Hepatocyte (in vitro differentiated cells): ENCODE data around the gene KCNA4. TPM values are rescaled to one million over a fixed set of nuclear protein-coding genes. Genes with fewer than 3 reads are reported as not detected.
A peak's percentile ranks its signal among the peaks of the same experiment; 100 is the strongest.

Source experiments
- DNase-seq: peaks from one replicate; pipeline ENCODE4 v3.0.0-alpha.2; 2016; ENCODE audit warnings: low spot score
- H2AFZ ChIP-seq: fragments of 200-600 bp; sonication (generic); 2 replicates; pipeline ENCODE4 v1.6.0; 2016; ENCODE audit warnings: antibody characterized with exemption, mild to moderate bottlenecking
- H3K27ac ChIP-seq: fragments of 200-600 bp; sonication (generic); 2 replicates; pipeline ENCODE4 v1.5.1; 2016; ENCODE audit warnings: mild to moderate bottlenecking
- H3K27me3 ChIP-seq: fragments of 200-600 bp; sonication (generic); 2 replicates; pipeline ENCODE4 v1.6.1; 2016
- H3K36me3 ChIP-seq: fragments of 200-600 bp; sonication (generic); replicated peaks from 2 replicates; pipeline ENCODE4 v1.5.1; 2016; ENCODE audit warnings: low read depth; ENCODE audit not compliant: insufficient read depth
- H3K4me1 ChIP-seq: fragments of 200-600 bp; sonication (generic); 2 replicates; pipeline ENCODE4 v1.5.1; 2016; ENCODE audit warnings: mild to moderate bottlenecking, moderate library complexity; ENCODE audit not compliant: insufficient read depth
- H3K4me2 ChIP-seq: fragments of 200-600 bp; sonication (generic); 2 replicates; pipeline ENCODE4 v1.6.0; 2016
- H3K4me3 ChIP-seq: fragments of 200-600 bp; sonication (generic); 2 replicates; pipeline ENCODE4 v1.5.1; 2016; ENCODE audit warnings: mild to moderate bottlenecking
- H3K79me2 ChIP-seq: fragments of 200-600 bp; sonication (generic); 2 replicates; pipeline ENCODE4 v1.6.0; 2017; ENCODE audit warnings: mild to moderate bottlenecking
- H3K9me2 ChIP-seq: fragments of 200-600 bp; sonication (generic); replicated peaks from 2 replicates; pipeline ENCODE4 v1.6.0; 2017; ENCODE audit warnings: mild to moderate bottlenecking; ENCODE audit not compliant: insufficient read depth
- H3K9me3 ChIP-seq: fragments of 200-600 bp; sonication (generic); 2 replicates; pipeline ENCODE4 v1.5.1; 2016; ENCODE audit warnings: low read depth, mild to moderate bottlenecking
- H4K20me1 ChIP-seq: fragments of 200-600 bp; sonication (generic); 2 replicates; pipeline ENCODE4 v1.6.0; 2016; ENCODE audit warnings: mild to moderate bottlenecking; ENCODE audit not compliant: insufficient read depth, poor library complexity, severe bottlenecking
- EZH2 ChIP-seq: fragments of 200-600 bp; sonication (generic); IDR thresholded peaks from 2 replicates; pipeline ENCODE4 v1.6.1; 2016; ENCODE audit warnings: antibody characterized with exemption, mild to moderate bottlenecking, borderline replicate concordance
- EZH2phosphoT487 ChIP-seq: fragments of 200-600 bp; sonication (generic); IDR thresholded peaks from one replicate; pipeline ENCODE4 v1.6.1; 2018; ENCODE audit warnings: antibody characterized with exemption, mild to moderate bottlenecking, low read depth, moderate library complexity; ENCODE audit not compliant: unreplicated experiment, severe bottlenecking
- WGBS: methylation state at CpG from one replicate; pipeline ENCODE4 v1.1.6; 2016; ENCODE audit warnings: low lambda C conversion rate; ENCODE audit errors: missing lambda C conversion rate; 5-methylcytosine and 5-hydroxymethylcytosine counted together
- polyA plus RNA-seq: library from polyadenylated mRNA; unstranded; fragments of >200 nt; fragmentation: Nextera tagmentation; extraction: Ambion mirVana; gene quantifications from 2 replicates; pipeline ENCODE4 v1.2.1, GENCODE V29; 2016
- total RNA-seq: library from RNA; depleted of rRNA; stranded (reverse); fragments of >200 nt; gene quantifications from 2 replicates; pipeline ENCODE4 v1.2.3, GENCODE V29; 2014
- TF ChIP-seq, protein P1 (sequence below): fragments of 200-600 bp; sonication (generic); IDR thresholded peaks from 2 replicates; pipeline ENCODE4 v1.5.1; 2016; ENCODE audit warnings: antibody characterized with exemption, mild to moderate bottlenecking; ENCODE audit not compliant: poor library complexity

KCNA4 gene
- total and polyA plus RNA-seq, 2 experiments from 2014 or later, result 0.47 to 1.1 TPM

DNA sequence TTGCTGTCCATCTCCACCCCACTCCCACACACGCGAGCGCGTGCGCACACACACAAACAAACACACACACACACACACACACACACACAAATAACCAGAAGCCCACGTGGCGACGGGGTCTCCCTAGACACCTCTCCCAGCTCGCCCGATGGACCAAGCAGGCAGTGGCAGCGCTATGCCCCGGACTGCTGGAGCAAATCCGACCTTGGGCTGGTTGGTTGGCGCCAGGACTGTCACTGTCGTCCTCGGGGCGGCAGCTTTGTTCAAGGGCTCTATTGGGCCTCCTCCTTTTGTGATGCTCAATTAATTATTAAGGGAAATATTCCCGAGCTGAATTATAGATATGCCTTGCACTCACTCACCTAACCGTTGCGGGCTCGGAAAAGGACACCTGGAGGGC, 1.7 kb upstream of the KCNA4 start:
- Histone ChIP-seq H3K79me2 (no peaks in the 10 kb centered on the region), H3K4me3 (no peak overlapping the region), H3K36me3 (no peaks in the 10 kb centered on the region), H3K9me3 (no peaks in the 10 kb centered on the region), H2AFZ (no peak overlapping the region), H3K27ac (no peak overlapping the region), H3K4me2 (no peak overlapping the region), H3K27me3 (peaks cover 60% of the 10 kb centered on the region), H3K9me2 (no peaks in the 10 kb centered on the region), H3K4me1 (peaks cover 3% of the 10 kb centered on the region), H4K20me1 (no peaks in the 10 kb centered on the region)
- TF ChIP-seq EZH2, result no peak
- TF ChIP-seq, protein P1, sequence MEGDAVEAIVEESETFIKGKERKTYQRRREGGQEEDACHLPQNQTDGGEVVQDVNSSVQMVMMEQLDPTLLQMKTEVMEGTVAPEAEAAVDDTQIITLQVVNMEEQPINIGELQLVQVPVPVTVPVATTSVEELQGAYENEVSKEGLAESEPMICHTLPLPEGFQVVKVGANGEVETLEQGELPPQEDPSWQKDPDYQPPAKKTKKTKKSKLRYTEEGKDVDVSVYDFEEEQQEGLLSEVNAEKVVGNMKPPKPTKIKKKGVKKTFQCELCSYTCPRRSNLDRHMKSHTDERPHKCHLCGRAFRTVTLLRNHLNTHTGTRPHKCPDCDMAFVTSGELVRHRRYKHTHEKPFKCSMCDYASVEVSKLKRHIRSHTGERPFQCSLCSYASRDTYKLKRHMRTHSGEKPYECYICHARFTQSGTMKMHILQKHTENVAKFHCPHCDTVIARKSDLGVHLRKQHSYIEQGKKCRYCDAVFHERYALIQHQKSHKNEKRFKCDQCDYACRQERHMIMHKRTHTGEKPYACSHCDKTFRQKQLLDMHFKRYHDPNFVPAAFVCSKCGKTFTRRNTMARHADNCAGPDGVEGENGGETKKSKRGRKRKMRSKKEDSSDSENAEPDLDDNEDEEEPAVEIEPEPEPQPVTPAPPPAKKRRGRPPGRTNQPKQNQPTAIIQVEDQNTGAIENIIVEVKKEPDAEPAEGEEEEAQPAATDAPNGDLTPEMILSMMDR, result no peak
- TF ChIP-seq EZH2phosphoT487, result no peak
- DNase-seq, result no peak
- WGBS, result 69% methylated on average over 21 of the region's 21 CpGs

DNA sequence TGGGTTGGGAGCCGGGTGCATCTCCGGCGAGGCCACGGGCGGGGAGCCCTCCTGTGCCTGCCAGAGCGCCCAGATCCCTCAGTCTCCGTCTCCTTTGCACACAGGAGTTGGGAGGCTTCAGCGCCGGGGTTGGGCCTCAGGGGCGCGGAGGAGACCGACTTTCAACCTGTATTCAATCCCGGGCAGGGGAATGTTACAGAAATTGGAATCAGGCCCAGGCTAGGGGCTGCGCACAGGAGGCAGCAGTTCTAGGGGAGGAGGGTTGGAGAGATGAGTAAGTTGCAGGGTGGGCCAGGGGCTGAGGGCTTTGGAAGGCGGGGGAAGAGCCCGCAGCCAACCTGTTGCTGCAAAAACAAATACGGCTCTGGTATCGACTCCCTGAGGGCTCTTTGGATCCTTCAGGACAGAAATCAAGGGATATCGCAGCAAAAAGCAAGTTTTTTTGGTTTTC, 640 bp upstream of the KCNA4 start:
- Histone ChIP-seq H3K9me2 (no peaks in the 10 kb centered on the region), H3K4me2 (peak overlapping the region; percentile 94), H3K27ac (no peak overlapping the region), H4K20me1 (no peaks in the 10 kb centered on the region), H2AFZ (peak overlapping the region; percentile 57), H3K79me2 (no peaks in the 10 kb centered on the region), H3K9me3 (no peaks in the 10 kb centered on the region), H3K36me3 (no peaks in the 10 kb centered on the region), H3K4me1 (peaks cover 3% of the 10 kb centered on the region), H3K4me3 (peak overlapping the region; percentile 8), H3K27me3 (peaks cover 61% of the 10 kb centered on the region)
- WGBS, result 26% methylated on average over 17 of the region's 19 CpGs
- TF ChIP-seq EZH2, result no peak
- TF ChIP-seq EZH2phosphoT487, result no peak
- TF ChIP-seq, protein P1, result no peak
- DNase-seq, result peak; percentile 19

DNA sequence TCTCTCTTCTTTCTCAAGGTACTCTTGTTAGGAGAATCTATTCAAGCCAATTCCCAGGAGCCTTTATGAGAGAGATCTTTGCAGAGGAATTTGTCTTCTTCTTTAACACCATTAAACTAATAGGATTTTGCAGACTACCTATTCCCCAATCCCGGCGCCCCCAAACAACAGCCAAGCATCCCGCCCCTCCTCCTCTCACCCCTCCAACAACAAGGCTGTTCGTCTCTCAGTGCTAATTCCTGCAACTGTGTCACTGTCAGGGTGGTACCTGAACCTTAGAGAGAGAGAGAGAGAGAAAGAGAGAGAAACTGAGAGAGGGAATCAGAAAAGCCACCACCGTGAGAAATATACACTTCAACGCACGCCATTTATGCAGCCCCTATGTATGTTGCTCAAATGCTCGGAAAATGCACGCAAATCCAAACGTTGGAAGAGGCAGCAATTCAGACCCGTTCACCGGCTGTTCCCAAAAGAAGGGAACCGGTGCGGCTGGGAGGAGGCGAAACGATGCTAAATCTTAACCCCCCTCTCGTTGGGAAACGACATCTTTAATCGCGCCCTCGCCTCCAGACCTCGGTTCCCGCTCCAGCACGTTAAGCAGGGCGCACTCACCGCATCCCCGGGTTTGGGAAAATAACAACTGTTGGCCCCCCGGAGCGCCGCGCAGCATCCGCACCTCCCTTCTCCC, 961 bp downstream of the KCNA4 start:
- no peaks in the 10 kb centered on the region for H4K20me1 ChIP-seq
- no peaks in the 10 kb centered on the region for H3K36me3 ChIP-seq
- no peaks in the 10 kb centered on the region for H3K9me2 ChIP-seq
- peaks cover 61% of the 10 kb centered on the region for H3K27me3 ChIP-seq
- peak overlapping the region; percentile 57 for H2AFZ ChIP-seq
- no peak for DNase-seq
- no peak overlapping the region for H3K27ac ChIP-seq
- H3K79me2 ChIP-seq, result no peaks in the 10 kb centered on the region
- TF ChIP-seq EZH2phosphoT487, result no peak
- TF ChIP-seq, protein P1, result no peak
- TF ChIP-seq EZH2, result peak; percentile 44
- H3K4me2 ChIP-seq, result peak overlapping the region; percentile 94
- no peaks in the 10 kb centered on the region for H3K9me3 ChIP-seq
- H3K4me3 ChIP-seq, result peak overlapping the region; percentile 60
- peaks cover 3% of the 10 kb centered on the region for H3K4me1 ChIP-seq
- WGBS, result 6% methylated on average over 32 of the region's 32 CpGs
